Ishikawa (cell line): ENCODE measurements around the gene UGDH.

Experiments used
- CEBPB ChIP-seq: IDR thresholded peaks from 2 replicates; pipeline ENCODE4 v1.6.1; 2012
- CREB1 ChIP-seq: IDR thresholded peaks from 2 replicates; pipeline ENCODE4 v1.6.1; 2012; ENCODE audit warnings: low read depth
- EGR1 ChIP-seq: IDR thresholded peaks from 2 replicates; pipeline ENCODE4 v1.6.1; 2012
- EP300 ChIP-seq: IDR thresholded peaks from 2 replicates; pipeline ENCODE4 v1.6.1; 2012; ENCODE audit warnings: borderline replicate concordance
- FOXM1 ChIP-seq: IDR thresholded peaks from 2 replicates; pipeline ENCODE4 v1.6.1; 2012; ENCODE audit warnings: low read depth, borderline replicate concordance
- NFIC ChIP-seq: IDR thresholded peaks from 2 replicates; pipeline ENCODE4 v1.6.1; 2012
- RAD21 ChIP-seq: IDR thresholded peaks from 2 replicates; pipeline ENCODE4 v1.6.1; 2012; ENCODE audit warnings: low read depth
- TAF1 ChIP-seq: IDR thresholded peaks from 2 replicates; pipeline ENCODE4 v1.6.1; 2012; ENCODE audit warnings: low read depth, mild to moderate bottlenecking
- TCF12 ChIP-seq: IDR thresholded peaks from 2 replicates; pipeline ENCODE4 v1.6.1; 2012; ENCODE audit warnings: low read depth
- TEAD4 ChIP-seq: IDR thresholded peaks from 2 replicates; pipeline ENCODE4 v1.6.1; 2012
- USF1 ChIP-seq: IDR thresholded peaks from 2 replicates; pipeline ENCODE4 v1.6.1; 2012
- YY1 ChIP-seq: IDR thresholded peaks from 2 replicates; pipeline ENCODE4 v1.6.1; 2012; ENCODE audit warnings: low read depth
- TF ChIP-seq, protein P1 (sequence below): IDR thresholded peaks from 2 replicates; pipeline ENCODE4 v1.6.1; 2012

The UGDH gene

DNA sequence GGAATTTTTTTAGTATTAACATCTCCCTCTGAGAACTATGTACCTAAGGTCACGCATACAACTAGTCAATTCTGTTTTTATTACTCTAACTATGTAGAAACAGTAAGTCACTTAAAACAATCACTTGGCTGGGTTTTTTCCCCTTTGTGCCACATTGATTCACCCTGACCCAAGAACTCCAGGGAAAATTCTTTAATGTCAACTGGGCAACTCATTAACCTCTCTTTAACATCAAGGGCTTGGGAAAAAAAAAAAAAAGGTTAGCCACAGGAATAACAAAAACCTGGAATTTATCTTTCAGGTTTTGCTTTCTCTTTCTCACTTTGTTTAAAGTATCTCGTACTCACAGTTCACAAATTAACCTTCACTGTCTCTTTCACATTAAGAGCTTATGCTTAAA lies 76.6 kb downstream of the UGDH start:
- no peak for TF ChIP-seq RAD21
- TF ChIP-seq YY1, result no peak
- TF ChIP-seq EGR1, result no peak
- TF ChIP-seq CREB1, result no peak
- TF ChIP-seq TEAD4, result no peak
- no peak for TF ChIP-seq EP300
- TF ChIP-seq, protein P1, sequence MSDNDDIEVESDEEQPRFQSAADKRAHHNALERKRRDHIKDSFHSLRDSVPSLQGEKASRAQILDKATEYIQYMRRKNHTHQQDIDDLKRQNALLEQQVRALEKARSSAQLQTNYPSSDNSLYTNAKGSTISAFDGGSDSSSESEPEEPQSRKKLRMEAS, result no peak
- TF ChIP-seq CEBPB, result no peak
- no peak for TF ChIP-seq NFIC
- TF ChIP-seq FOXM1, result no peak
- no peak for TF ChIP-seq TCF12
- TF ChIP-seq USF1, result no peak
- no peak for TF ChIP-seq TAF1
